Gastroesophageal sphincter (tissue), 4 donors: ENCODE results near the gene ZNF333. TPM values are rescaled to one million over a fixed set of nuclear protein-coding genes. Genes with fewer than 3 reads are reported as not detected.

Source experiments
- ATAC-seq: fragments of 150-250 bp; one replicate; pipeline ENCODE4 v1.9.1; 2016; ENCODE audit warnings: mild to moderate bottlenecking, moderate library complexity
- H3K27ac ChIP-seq, 4 donors: fragments of 200-600 bp; sonication (generic) in 3 of 4; 1 replicate in 3 of 4; 2 replicates in 1 of 4; pipeline ENCODE4 v1.5.1; 2016 to 2019
- H3K27me3 ChIP-seq: fragments of 200-600 bp; sonication (generic); one replicate; pipeline ENCODE4 v1.5.1; 2019
- H3K36me3 ChIP-seq, 2 donors: fragments of 200-600 bp; sonication (generic); one replicate each; pipeline ENCODE4 v1.5.1; 2019; ENCODE audit warnings: control low read depth in 1 of 2
- H3K4me1 ChIP-seq, 3 donors: fragments of 200-600 bp; sonication (generic); 1 replicate in 2 of 3; 2 replicates in 1 of 3; pipeline ENCODE4 v1.5.1; 2016 to 2019; ENCODE audit warnings: control low read depth in 2 of 3
- H3K4me3 ChIP-seq, 2 donors: fragments of 200-600 bp; sonication (generic); one replicate each; pipeline ENCODE4 v1.5.1; 2019; ENCODE audit warnings: mild to moderate bottlenecking in 1 of 2, moderate library complexity in 1 of 2
- H3K9me3 ChIP-seq, 3 donors: fragments of 200-600 bp; sonication (generic); one replicate each; pipeline ENCODE4 v1.5.1; 2017 to 2019; ENCODE audit warnings: control low read depth in 2 of 3
- CTCF ChIP-seq, 4 experiments: fragments of 200-600 bp in 2 of 4; fragments of 450-650 bp in 2 of 4; sonication (generic) in 1 of 4; IDR thresholded peaks; one replicate each; pipeline ENCODE4 v1.5.1; 2017 to 2019; ENCODE audit warnings: antibody characterized with exemption in 4 of 4, mild to moderate bottlenecking in 2 of 4, moderate library complexity in 2 of 4
- EP300 ChIP-seq: sonication (generic); formaldehyde crosslinking; IDR thresholded peaks from one replicate; pipeline ENCODE4 v1.6.1; 2017; ENCODE audit warnings: antibody characterized with exemption, mild to moderate bottlenecking
- POLR2A ChIP-seq, 2 donors: fragments of 450-650 bp; IDR thresholded peaks; one replicate each; pipeline ENCODE4 v1.6.1; 2017; ENCODE audit warnings: antibody characterized with exemption in 2 of 2, mild to moderate bottlenecking in 2 of 2, moderate library complexity in 1 of 2
- POLR2AphosphoS5 ChIP-seq: sonication (generic); formaldehyde crosslinking; IDR thresholded peaks from one replicate; pipeline ENCODE4 v1.6.1; 2017; ENCODE audit warnings: antibody characterized with exemption
- WGBS, 2 donors: methylation state at CpG; one replicate each; pipeline ENCODE4 v1.1.5; 2018; ENCODE audit warnings: low coverage in 1 of 2; 5-methylcytosine and 5-hydroxymethylcytosine counted together
- total RNA-seq, 4 donors: library from RNA; depleted of rRNA; stranded (reverse); fragments of >200 nt; gene quantifications; one replicate each; pipeline ENCODE4 v1.1.0, GENCODE V29; 2016

Gene ZNF333
- total RNA-seq, 4 donors from 2014 or later: 22.6 to 35.6 (median 28.1) TPM

- Histone ChIP-seq H3K27ac (no peak overlapping the region), H3K27me3 (peaks cover 46% of the 10 kb centered on the region), H3K36me3 (no peaks in the 10 kb centered on the region), H3K4me3 (no peak overlapping the region), H3K9me3 (no peaks in the 10 kb centered on the region), H3K4me1 (no peaks in the 10 kb centered on the region)
- no peak for ATAC-seq
- WGBS, 2 donors: 40% methylated on average over 1 of the region's 2 CpGs; no CpG with 5 or more reads in 1 of the 2 donors
- no peak for TF ChIP-seq POLR2AphosphoS5
- TF ChIP-seq CTCF (IDR thresholded peaks at IDR 0.05): no peak
Measured at GRCh38 chr19:14768001-14768400, 78.2 kb downstream of the ZNF333 start.

- Histone ChIP-seq H3K4me1 (no peaks in the 10 kb centered on the region), H3K27me3 (peaks cover 58% of the 10 kb centered on the region), H3K36me3 (no peaks in the 10 kb centered on the region), H3K4me3 (no peak overlapping the region), H3K9me3 (no peaks in the 10 kb centered on the region), H3K27ac (no peak overlapping the region)
- no peak for ATAC-seq
- TF ChIP-seq EP300 (no peak), POLR2A (IDR thresholded peaks at IDR 0.05) (no peak), CTCF (IDR thresholded peaks at IDR 0.05) (no peak), POLR2AphosphoS5 (no peak)
- WGBS, 2 donors: 88 to 89% methylated on average over 5 of the region's 5 CpGs
Measured at GRCh38 chr19:14769201-14769600, 79.4 kb downstream of the ZNF333 start.

GRCh38 chr19:14770136-14770535, 80.3 kb downstream of the ZNF333 start:
- ATAC-seq: no peak
- WGBS, 2 donors: 71 to 89% methylated on average over 1 to 3 of the region's 5 CpGs
- Histone ChIP-seq H3K36me3 (no peaks in the 10 kb centered on the region), H3K9me3 (no peaks in the 10 kb centered on the region), H3K4me1 (no peaks in the 10 kb centered on the region), H3K27ac (no peak overlapping the region), H3K27me3 (peaks cover 58% of the 10 kb centered on the region), H3K4me3 (no peak overlapping the region)
- no peak for TF ChIP-seq EP300
- TF ChIP-seq CTCF (IDR thresholded peaks at IDR 0.05): no peak
- no peak for TF ChIP-seq POLR2AphosphoS5
- TF ChIP-seq POLR2A (IDR thresholded peaks at IDR 0.05): no peak

- ATAC-seq: no peak
- Histone ChIP-seq H3K9me3 (no peaks in the 10 kb centered on the region), H3K27ac (no peak overlapping the region), H3K4me3 (no peak overlapping the region), H3K27me3 (peaks cover 68% of the 10 kb centered on the region), H3K36me3 (no peaks in the 10 kb centered on the region), H3K4me1 (peaks cover 0 to 2% (median 0%) of the 10 kb centered on the region in 3 donors)
- WGBS, 2 donors: 78 to 85% methylated on average over 6 to 8 of the region's 11 CpGs
- TF ChIP-seq POLR2A (IDR thresholded peaks at IDR 0.05): no peak
- no peak for TF ChIP-seq POLR2AphosphoS5
- no peak for TF ChIP-seq CTCF (IDR thresholded peaks at IDR 0.05)
- TF ChIP-seq EP300: no peak
Measured at GRCh38 chr19:14770944-14771839, 81.3 kb downstream of the ZNF333 start.

- peaks cover 72% of the 10 kb centered on the region for H3K27me3 ChIP-seq
- no peaks in the 10 kb centered on the region for H3K9me3 ChIP-seq
- no peak overlapping the region for H3K4me3 ChIP-seq
- no peak overlapping the region for H3K27ac ChIP-seq
- TF ChIP-seq EP300 (no peak), POLR2AphosphoS5 (no peak), POLR2A (IDR thresholded peaks at IDR 0.05) (no peak), CTCF (IDR thresholded peaks at IDR 0.05) (no peak)
- WGBS, 2 donors: 80% methylated on average over 3 of the region's 8 CpGs; no CpG with 5 or more reads in 1 of the 2 donors
- H3K4me1 ChIP-seq: peaks cover 0 to 7% (median 0%) of the 10 kb centered on the region in 3 donors
- no peak for ATAC-seq
- H3K36me3 ChIP-seq: no peaks in the 10 kb centered on the region
Measured at GRCh38 chr19:14772467-14772866, 82.6 kb downstream of the ZNF333 start.
